ENCODE measurements around the gene PRKCH.
A peak's percentile ranks its signal among the peaks of the same experiment; 100 is the strongest.

Gene PRKCH

GRCh38 chr14:61492474-61492873 is 171.1 kb downstream of the PRKCH start:
- DNase-seq (ENCODE audit: low read depth): no peak

GRCh38 chr14:61493239-61493638 is 171.9 kb downstream of the PRKCH start:
- no peak for DNase-seq (ENCODE audit: low read depth)

DNA sequence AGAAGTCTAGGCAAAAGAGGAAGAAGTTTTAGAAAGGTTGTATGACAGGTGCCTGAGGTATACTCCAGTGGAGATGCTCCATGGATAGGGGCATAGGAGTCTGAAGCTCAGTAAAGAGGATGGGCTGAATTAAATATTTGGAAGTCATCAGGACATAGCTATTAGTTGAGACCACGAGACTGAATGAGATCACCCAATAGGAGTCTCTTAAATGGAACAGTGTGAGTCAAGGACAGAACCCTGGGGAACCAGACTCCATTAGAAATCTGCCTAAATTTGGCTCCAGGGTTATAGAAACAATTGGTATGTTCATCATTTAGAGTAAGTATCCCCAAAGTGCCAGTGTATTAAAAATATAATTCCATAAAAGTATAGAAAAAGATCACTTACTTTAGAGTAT is 172.6 kb downstream of the PRKCH start:
- no peak for DNase-seq (ENCODE audit: low read depth)

- DNase-seq (ENCODE audit: low read depth): no peak
Observed at GRCh38 chr14:61495809-61496208, 174.4 kb downstream of the PRKCH start.

DNA sequence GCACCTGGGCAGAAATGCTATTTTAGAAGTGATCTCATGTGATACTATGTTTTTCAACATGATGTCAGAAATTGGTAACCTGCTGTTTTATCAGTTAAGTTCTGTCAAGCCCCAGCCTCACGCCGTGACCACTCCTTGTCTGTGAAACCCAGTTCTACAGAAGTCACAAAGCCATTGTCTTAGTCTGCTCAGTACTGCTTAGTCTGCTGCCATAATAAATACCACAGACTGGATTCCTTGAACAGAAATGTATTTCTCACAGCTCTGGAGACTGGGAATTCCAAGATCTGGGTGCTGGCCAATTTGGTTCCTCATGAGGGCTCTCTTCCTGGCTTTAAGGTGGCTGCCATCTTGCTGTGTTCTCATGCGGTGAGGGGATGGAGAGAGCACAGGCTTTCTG is 176.9 kb downstream of the PRKCH start:
- DNase-seq (ENCODE audit: low read depth): no peak

DNA sequence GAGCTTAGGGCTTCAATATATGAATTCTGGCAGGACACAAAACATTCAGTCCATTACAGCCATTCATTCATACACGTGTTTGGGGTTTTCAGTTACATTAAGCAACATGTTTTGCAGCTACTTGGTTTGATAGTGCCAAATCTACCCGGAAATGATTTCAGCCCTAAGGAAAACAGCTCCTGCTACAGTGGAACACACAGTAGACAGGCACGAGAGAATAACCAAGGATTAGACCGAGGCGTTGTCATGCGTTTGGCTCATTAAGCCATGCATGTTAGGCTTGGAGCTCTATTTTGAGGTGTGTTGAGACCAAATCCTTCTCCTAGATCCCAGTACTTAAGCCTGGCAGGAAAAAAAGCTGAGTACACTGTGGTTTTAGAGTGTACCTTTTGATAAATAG is 177.4 kb downstream of the PRKCH start:
- DNase-seq (ENCODE audit: low read depth): no peak

DNA sequence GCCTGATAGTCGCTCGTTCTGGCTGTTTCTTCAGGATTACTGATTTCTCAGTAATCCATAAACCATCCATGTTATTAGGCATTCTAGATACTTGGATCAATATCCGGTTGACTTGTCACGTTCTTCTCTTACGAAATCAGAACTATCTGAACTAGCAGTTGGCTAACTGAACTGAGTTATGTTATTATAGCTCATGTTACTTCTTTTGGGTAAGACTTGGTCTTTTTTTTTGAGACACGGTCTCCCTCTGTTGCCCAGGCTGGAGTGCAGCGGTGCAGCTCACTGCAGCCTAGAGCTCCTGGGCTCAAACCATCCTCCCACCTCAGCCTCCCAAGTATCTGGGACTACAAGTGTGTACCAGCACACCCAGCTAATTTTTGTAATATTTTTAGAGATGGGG is 178.6 kb downstream of the PRKCH start:
- DNase-seq (ENCODE audit: low read depth): no peak

DNA sequence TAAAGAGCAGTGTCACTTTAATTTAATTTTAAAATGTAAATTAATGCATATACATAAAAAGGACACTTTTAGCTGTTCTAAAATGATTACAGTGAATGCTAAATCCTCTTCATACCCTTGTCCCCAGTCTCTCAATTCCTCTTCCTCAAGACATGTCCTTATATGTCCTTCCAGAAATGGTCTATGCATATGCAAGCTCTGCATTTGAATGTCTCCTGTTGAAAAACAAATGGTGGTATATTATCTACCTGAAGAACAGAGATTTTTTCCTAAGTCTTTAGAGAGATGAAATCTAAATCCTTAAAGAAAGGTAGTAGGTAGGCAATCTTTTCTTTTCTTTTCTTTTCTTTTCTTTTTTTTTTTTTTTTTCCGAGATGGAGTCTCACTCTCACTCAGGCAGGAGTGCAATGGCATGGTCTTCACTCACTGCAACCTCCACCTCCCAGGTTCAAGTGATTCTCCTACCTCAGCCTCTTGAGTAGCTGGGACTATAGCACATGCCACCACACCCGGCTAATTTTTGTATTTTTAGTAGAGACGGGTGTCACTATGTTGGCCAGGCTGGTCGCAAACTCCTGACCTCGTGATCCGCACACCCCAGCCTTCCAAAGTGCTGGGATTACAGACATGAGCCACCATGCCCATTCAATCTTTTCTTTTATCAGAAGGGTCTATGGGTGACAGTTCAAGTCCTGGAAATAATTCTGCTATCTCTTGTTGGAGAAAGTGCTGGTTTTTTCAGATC is 180.5 kb downstream of the PRKCH start:
- no peak for DNase-seq (ENCODE audit: low read depth)

DNA sequence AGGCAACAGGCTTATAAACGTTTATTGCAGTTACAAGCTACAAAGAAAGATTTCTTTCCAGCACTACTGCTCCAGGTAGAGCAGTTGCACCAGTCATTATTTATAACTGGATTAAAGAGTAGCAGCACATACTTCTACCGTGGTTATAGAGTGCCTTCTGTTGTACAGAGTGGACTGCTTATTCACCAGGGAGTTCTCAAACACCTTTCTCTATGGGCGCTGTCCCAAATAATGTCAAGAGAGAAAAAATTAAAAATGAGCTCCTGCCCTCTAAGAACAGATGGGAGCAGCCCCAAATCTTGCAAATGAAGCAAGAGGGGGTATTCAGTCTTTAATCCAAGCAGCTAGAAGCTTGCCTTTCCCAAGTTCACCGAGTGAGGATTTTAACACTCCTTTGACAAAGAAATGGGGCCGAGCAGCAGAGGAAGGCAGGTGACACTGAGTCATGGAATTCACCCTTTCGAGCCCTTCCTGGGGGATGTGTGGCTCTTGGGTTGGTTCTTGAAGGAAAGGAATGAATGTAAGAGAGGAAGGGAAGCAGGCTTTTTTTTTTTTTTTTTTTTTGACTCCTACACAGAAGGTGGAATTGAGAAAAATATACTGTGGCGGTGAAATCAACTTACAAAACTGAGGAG is 181.2 kb downstream of the PRKCH start:
- no peak for DNase-seq (ENCODE audit: low read depth)

GRCh38 chr14:61503167-61503801 is 181.9 kb downstream of the PRKCH start:
- DNase-seq (ENCODE audit: low read depth): peak; percentile 34

- no peak for DNase-seq (ENCODE audit: low read depth)
Observed at GRCh38 chr14:61504901-61505300, 183.5 kb downstream of the PRKCH start.

GRCh38 chr14:61505815-61506809 is 184.7 kb downstream of the PRKCH start:
- DNase-seq (ENCODE audit: low read depth): no peak

- no peak for DNase-seq (ENCODE audit: low read depth)
Observed at GRCh38 chr14:61508526-61508925, 187.1 kb downstream of the PRKCH start.

GRCh38 chr14:61510736-61511557 is 189.6 kb downstream of the PRKCH start:
- no peak for DNase-seq (ENCODE audit: low read depth)

- no peak for DNase-seq (ENCODE audit: low read depth)
Observed at GRCh38 chr14:61511558-61511948, 190.2 kb downstream of the PRKCH start.

DNA sequence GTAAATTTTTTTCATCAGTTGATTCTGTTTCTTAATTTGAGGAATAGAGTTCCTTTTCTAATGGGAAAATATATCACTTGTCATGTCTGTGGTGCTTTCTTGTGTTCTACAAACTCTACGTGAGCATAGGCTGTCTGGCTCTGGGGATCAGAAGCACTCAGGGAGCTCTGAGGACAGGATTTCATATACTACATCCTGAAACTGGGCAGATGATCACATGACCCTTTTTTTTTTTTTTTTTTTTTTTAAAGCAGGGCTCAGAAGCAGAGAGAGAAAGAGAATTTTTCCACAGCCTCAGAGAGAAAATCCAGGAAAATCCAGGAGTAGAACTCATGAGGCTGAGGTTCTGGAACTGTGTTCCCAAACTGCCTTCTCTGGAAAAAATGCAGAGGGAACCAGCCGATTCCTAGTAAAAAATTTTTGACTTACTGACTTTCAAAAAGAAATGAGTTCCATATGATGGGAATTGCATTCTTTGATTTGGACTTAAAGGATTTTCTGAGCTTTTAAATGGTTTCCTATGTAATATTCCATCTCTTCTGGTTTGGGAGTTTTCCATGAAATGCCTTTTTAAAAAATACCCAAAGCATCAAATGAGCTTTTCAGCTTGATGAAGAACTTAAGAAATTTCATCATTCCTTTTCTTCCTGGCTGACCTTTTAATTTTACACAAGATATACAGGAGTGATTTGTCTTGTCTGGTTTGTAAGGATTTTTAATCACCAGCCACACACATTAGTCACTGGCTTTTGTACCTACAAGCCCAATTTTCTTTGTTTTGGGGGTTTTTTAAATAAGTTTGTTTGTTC is 190.9 kb downstream of the PRKCH start:
- DNase-seq (ENCODE audit: low read depth): no peak

GRCh38 chr14:61513986-61514830 is 192.8 kb downstream of the PRKCH start:
- DNase-seq (ENCODE audit: low read depth): no peak

- no peak for DNase-seq (ENCODE audit: low read depth)
Observed at GRCh38 chr14:61514927-61515326, 193.5 kb downstream of the PRKCH start.

GRCh38 chr14:61515436-61516117 is 194.2 kb downstream of the PRKCH start:
- no peak for DNase-seq (ENCODE audit: low read depth)
